Measurements from ENCODE around the gene GTF3C5.
"Not testable (repeated sequence)": the region's sequence is repeated elsewhere in the genome, so short reads cannot be mapped to it uniquely, and the experiment has no call there.

The GTF3C5 gene

DNA sequence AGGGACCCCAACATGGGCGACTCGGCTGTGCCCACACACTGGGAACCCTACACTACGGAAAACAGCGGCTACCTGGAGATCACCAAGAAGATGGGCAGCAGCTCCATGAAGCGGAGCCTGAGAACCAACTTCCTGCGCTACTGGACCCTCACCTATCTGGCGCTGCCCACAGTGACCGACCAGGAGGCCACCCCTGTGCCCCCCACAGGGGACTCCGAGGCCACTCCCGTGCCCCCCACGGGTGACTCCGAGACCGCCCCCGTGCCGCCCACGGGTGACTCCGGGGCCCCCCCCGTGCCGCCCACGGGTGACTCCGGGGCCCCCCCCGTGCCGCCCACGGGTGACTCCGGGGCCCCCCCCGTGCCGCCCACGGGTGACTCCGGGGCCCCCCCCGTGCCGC lies 40.2 kb downstream of the GTF3C5 start:
- not testable (repeated sequence) for H3K9me3 ChIP-seq (ENCODE audit: control insufficient read depth in 2 of 2, low read length in 2 of 2); H3K36me3 ChIP-seq (ENCODE audit: control insufficient read depth in 2 of 2, insufficient read depth in 2 of 2, low read length in 2 of 2); H3K27ac ChIP-seq (ENCODE audit: low read length); H3K27me3 ChIP-seq (ENCODE audit: control insufficient read depth in 1 of 2, insufficient read depth in 2 of 2, low read length in 2 of 2); H3K9ac ChIP-seq (ENCODE audit: low read length in 2 of 2); H3K4me3 ChIP-seq (ENCODE audit: low read length in 2 of 2); H3K4me1 ChIP-seq (ENCODE audit: control insufficient read depth, insufficient read depth, low read length)

DNA sequence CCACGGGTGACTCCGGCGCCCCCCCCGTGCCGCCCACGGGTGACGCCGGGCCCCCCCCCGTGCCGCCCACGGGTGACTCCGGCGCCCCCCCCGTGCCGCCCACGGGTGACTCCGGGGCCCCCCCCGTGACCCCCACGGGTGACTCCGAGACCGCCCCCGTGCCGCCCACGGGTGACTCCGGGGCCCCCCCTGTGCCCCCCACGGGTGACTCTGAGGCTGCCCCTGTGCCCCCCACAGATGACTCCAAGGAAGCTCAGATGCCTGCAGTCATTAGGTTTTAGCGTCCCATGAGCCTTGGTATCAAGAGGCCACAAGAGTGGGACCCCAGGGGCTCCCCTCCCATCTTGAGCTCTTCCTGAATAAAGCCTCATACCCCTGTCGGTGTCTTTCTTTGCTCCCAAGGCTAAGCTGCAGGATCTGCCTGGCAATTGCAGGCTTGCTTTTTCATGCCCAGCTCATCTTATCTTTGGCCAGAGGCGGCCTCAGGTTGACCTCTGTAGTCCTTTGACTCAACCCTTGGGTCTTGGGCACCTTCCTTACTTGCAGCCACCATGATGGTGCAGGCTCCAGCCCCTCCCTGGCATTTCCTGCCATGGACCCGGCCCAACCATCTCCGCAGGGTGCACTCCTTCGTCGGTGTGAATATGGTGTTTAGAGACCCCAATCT lies 40.8 kb downstream of the GTF3C5 start:
- no peaks in the 10 kb centered on the region for H3K9me3 ChIP-seq (ENCODE audit: control insufficient read depth in 2 of 2, low read length in 2 of 2)
- H3K9ac ChIP-seq (ENCODE audit: low read length in 2 of 2): no peak overlapping the region
- no peaks in the 10 kb centered on the region for H3K36me3 ChIP-seq (ENCODE audit: control insufficient read depth in 2 of 2, insufficient read depth in 2 of 2, low read length in 2 of 2)
- no peaks in the 10 kb centered on the region for H3K4me1 ChIP-seq (ENCODE audit: control insufficient read depth, insufficient read depth, low read length)
- no peak overlapping the region for H3K4me3 ChIP-seq (ENCODE audit: low read length in 2 of 2)
- H3K27me3 ChIP-seq (ENCODE audit: control insufficient read depth in 1 of 2, insufficient read depth in 2 of 2, low read length in 2 of 2): peaks cover 0 to 3% of the 10 kb centered on the region in 2 donors
- no peak overlapping the region for H3K27ac ChIP-seq (ENCODE audit: low read length)

DNA sequence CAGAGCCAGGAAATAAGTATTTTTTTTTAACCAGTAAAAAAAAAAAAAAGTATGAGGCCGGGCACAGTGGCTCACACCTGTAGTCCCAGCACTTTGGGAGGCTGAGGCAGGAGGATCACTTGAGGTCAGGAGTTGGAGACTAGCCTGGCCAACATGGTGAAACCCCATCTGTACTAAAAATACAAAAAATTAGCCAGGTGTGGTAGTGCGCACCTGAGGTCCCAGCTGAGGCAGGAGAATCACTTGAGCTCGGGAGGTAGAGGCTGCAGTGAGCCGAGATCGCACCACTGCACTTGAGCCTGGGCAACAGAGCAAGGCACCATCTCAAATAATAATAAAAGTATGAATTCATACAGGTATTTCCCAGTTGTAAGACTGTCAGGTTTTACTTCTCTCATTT lies 41.4 kb downstream of the GTF3C5 start:
- not testable (repeated sequence) for H3K4me3 ChIP-seq (ENCODE audit: low read length in 2 of 2); H3K4me1 ChIP-seq (ENCODE audit: control insufficient read depth, insufficient read depth, low read length); H3K9me3 ChIP-seq (ENCODE audit: control insufficient read depth in 2 of 2, low read length in 2 of 2); H3K36me3 ChIP-seq (ENCODE audit: control insufficient read depth in 2 of 2, insufficient read depth in 2 of 2, low read length in 2 of 2); H3K27ac ChIP-seq (ENCODE audit: low read length); H3K9ac ChIP-seq (ENCODE audit: low read length in 2 of 2); H3K27me3 ChIP-seq (ENCODE audit: control insufficient read depth in 1 of 2, insufficient read depth in 2 of 2, low read length in 2 of 2)

DNA sequence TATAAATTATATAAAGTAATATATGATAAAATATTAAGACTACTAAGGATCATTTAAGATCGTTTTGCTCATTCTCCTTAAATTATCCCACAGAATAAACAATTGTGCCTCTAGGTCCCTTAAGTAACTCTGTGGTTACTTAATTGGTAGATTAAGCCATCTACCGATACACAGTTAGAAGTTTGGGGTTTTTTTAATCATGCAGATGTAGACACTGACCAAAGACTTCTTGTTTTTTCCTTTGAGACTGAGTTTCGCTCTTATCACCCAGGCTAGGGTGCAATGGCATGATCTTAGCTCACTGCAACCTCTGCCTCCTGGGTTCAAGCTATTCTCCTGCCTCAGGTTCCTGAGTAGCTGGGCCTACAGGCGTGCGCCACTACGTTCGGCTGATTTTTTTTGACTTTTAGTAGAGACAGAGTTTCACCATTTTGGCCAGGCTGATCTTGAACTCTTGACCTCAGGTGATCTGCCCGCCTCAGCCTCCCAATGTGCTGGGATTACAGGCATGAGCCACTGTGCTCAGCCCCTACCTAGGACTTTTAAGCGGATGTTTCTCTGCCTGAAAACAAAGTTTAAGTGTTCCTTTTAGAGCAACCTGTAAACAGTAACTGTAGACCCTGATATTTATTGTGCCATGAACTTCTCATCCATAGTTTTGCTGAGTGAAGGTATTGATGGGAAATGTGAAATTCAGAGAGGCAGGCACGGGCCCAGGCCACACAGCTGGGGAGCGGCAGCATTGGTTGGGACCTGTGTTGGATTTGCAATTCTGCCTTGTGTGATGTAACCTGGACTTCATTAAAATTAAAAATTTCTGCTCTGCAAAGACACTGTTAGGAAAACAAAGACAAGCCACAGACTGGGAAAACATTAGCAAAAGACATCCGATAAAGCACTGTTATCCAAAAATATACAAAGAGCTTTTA lies 42.6 kb downstream of the GTF3C5 start:
- H3K36me3 ChIP-seq (ENCODE audit: control insufficient read depth in 2 of 2, insufficient read depth in 2 of 2, low read length in 2 of 2): no peaks in the 10 kb centered on the region
- no peaks in the 10 kb centered on the region for H3K9me3 ChIP-seq (ENCODE audit: control insufficient read depth in 2 of 2, low read length in 2 of 2)
- H3K4me3 ChIP-seq (ENCODE audit: low read length in 2 of 2): no peak overlapping the region
- no peak overlapping the region for H3K27ac ChIP-seq (ENCODE audit: low read length)
- no peak overlapping the region for H3K9ac ChIP-seq (ENCODE audit: low read length in 2 of 2)
- no peaks in the 10 kb centered on the region for H3K4me1 ChIP-seq (ENCODE audit: control insufficient read depth, insufficient read depth, low read length)
- H3K27me3 ChIP-seq (ENCODE audit: control insufficient read depth in 1 of 2, insufficient read depth in 2 of 2, low read length in 2 of 2): peaks cover 0 to 3% of the 10 kb centered on the region in 2 donors

DNA sequence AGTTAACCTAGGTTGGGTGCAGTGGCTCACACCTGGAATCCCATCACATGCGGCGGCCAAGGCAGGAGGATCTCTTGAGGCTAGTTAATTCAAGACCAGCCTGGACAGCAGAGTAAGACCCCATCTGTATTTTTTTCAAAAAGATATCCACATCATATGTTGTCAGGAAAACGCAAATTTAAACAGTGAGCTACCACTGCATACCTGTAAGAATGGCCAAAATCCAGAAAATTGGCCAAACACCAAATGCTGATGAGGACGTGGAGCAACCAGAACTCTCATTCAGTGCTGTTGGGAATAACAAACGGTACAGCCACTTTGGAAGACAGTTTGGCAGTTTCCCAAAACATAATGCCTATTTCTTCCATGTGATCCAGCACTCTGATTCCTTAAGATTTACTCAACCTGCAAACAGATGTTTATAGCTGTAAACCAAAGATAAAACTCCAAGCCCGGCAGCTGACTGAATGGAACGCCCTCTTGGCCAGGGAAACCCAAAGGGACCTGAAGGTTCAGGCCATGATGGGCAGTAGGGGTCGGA lies 43.4 kb downstream of the GTF3C5 start:
- Histone ChIP-seq H3K9me3 (ENCODE audit: control insufficient read depth in 2 of 2, low read length in 2 of 2) (no peaks in the 10 kb centered on the region), H3K36me3 (ENCODE audit: control insufficient read depth in 2 of 2, insufficient read depth in 2 of 2, low read length in 2 of 2) (no peaks in the 10 kb centered on the region), H3K27ac (ENCODE audit: low read length) (no peak overlapping the region), H3K9ac (ENCODE audit: low read length in 2 of 2) (no peak overlapping the region), H3K27me3 (ENCODE audit: control insufficient read depth in 1 of 2, insufficient read depth in 2 of 2, low read length in 2 of 2) (peaks cover 0 to 3% of the 10 kb centered on the region in 2 donors), H3K4me3 (ENCODE audit: low read length in 2 of 2) (no peak overlapping the region), H3K4me1 (ENCODE audit: control insufficient read depth, insufficient read depth, low read length) (no peaks in the 10 kb centered on the region)

DNA sequence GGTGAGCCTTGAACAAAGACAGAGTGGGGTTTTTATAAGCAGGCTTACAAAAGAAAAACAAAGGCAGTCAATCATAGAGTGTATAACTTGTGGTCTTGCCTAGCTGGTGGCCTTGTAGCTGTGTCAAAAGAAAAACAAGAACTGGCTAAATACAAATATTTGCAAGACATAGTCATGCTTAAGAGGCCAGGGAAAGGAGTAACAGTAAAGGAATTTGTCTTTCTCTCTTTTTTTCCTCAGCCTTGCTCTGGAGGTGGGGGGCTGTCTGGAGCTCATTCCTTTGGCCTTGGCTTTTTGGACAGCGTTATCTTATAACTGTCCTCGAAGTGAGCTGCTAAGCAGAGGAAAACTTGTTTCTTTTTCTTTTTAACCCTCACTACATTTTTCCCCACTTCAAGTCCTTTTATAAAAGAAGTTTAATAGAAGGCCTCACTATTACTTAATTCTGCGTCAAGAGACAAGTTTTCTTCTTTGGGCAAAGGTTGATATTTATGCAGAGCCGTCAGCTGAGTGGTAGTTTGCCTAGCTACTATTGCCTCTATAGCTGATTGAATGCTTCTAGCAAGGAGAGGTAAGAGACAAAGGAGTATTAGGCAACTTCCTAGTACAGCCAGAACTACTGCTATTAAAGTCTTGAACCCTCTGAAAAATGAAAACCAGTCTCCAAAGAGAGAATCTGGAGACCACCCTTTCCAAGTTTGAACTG lies 45.3 kb downstream of the GTF3C5 start:
- Histone ChIP-seq H3K4me1 (ENCODE audit: control insufficient read depth, insufficient read depth, low read length) (no peaks in the 10 kb centered on the region), H3K36me3 (ENCODE audit: control insufficient read depth in 2 of 2, insufficient read depth in 2 of 2, low read length in 2 of 2) (no peaks in the 10 kb centered on the region), H3K27me3 (ENCODE audit: control insufficient read depth in 1 of 2, insufficient read depth in 2 of 2, low read length in 2 of 2) (peaks cover 0 to 3% of the 10 kb centered on the region in 2 donors), H3K27ac (ENCODE audit: low read length) (no peak overlapping the region), H3K9ac (ENCODE audit: low read length in 2 of 2) (no peak overlapping the region), H3K4me3 (ENCODE audit: low read length in 2 of 2) (no peak overlapping the region), H3K9me3 (ENCODE audit: control insufficient read depth in 2 of 2, low read length in 2 of 2) (no peaks in the 10 kb centered on the region)

DNA sequence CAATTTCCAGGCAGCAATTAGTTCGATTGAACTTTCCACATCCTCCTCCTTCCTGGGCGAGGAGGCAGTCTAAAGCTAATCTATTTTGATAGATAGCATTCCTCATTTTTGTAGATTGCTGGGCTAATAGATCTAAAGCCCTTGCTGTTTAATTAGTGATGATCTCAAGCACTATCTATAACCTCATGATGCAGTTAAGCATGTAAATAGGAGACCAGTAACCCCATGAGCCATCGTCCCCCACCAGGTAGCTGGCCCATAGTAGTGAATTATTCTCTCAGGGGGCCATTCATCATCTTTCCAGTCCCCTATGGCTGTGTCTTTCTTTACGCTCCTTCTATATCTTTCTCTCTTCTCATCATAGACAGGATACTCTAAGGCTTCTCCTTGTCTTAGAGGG lies 45.9 kb downstream of the GTF3C5 start:
- Histone ChIP-seq H3K36me3 (ENCODE audit: control insufficient read depth in 2 of 2, insufficient read depth in 2 of 2, low read length in 2 of 2) (no peaks in the 10 kb centered on the region), H3K9me3 (ENCODE audit: control insufficient read depth in 2 of 2, low read length in 2 of 2) (no peaks in the 10 kb centered on the region), H3K4me1 (ENCODE audit: control insufficient read depth, insufficient read depth, low read length) (no peaks in the 10 kb centered on the region), H3K27me3 (ENCODE audit: control insufficient read depth in 1 of 2, insufficient read depth in 2 of 2, low read length in 2 of 2) (peaks cover 0 to 3% of the 10 kb centered on the region in 2 donors), H3K27ac (ENCODE audit: low read length) (no peak overlapping the region), H3K4me3 (ENCODE audit: low read length in 2 of 2) (no peak overlapping the region), H3K9ac (ENCODE audit: low read length in 2 of 2) (no peak overlapping the region)

DNA sequence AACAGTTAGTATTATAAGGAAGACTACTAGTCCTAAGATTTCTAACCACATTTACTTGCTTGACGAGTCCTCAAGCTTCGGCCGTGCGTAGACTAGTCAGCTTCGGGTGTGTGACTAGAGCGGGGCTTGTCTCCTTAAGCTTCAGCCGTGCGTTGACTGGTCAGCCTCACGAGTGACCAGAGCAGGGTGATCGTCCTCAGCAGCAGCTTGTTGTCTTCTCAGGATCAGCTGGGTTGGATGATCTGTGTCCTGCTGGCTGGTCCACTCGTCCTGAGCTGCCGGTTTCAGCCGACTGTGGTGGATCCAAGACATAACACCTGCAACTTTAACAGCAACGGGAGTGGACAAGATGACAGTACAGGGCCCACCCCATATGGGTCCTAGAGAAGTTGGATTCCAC lies 47.7 kb downstream of the GTF3C5 start:
- Histone ChIP-seq H3K9me3 (ENCODE audit: control insufficient read depth in 2 of 2, low read length in 2 of 2) (no peaks in the 10 kb centered on the region), H3K36me3 (ENCODE audit: control insufficient read depth in 2 of 2, insufficient read depth in 2 of 2, low read length in 2 of 2) (no peaks in the 10 kb centered on the region), H3K27ac (ENCODE audit: low read length) (no peak overlapping the region), H3K4me1 (ENCODE audit: control insufficient read depth, insufficient read depth, low read length) (no peaks in the 10 kb centered on the region), H3K9ac (ENCODE audit: low read length in 2 of 2) (no peak overlapping the region), H3K27me3 (ENCODE audit: control insufficient read depth in 1 of 2, insufficient read depth in 2 of 2, low read length in 2 of 2) (peaks cover 0 to 2% of the 10 kb centered on the region in 2 donors), H3K4me3 (ENCODE audit: low read length in 2 of 2) (no peak overlapping the region)

DNA sequence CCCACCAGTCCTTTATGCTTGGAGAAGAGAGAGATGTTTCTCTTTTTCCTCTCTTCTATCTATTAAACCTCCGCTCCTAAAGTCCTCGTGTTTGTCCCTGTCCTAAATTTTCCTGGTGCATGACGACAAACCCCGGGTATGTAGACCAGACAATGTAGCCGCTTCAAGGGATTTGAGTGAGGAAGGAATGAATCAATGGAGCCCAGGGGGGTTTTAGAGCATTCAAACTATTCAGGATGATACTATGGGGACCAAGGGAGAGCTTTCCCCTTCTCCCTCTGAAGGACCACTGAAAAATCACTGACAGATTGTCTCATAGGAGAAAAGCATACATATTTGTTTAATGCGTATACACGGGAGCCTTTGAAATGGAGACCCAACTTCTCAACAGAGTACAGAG lies 49.4 kb downstream of the GTF3C5 start:
- H3K27me3 ChIP-seq (ENCODE audit: control insufficient read depth in 1 of 2, insufficient read depth in 2 of 2, low read length in 2 of 2): no peaks in the 10 kb centered on the region
- H3K36me3 ChIP-seq (ENCODE audit: control insufficient read depth in 2 of 2, insufficient read depth in 2 of 2, low read length in 2 of 2): no peaks in the 10 kb centered on the region

DNA sequence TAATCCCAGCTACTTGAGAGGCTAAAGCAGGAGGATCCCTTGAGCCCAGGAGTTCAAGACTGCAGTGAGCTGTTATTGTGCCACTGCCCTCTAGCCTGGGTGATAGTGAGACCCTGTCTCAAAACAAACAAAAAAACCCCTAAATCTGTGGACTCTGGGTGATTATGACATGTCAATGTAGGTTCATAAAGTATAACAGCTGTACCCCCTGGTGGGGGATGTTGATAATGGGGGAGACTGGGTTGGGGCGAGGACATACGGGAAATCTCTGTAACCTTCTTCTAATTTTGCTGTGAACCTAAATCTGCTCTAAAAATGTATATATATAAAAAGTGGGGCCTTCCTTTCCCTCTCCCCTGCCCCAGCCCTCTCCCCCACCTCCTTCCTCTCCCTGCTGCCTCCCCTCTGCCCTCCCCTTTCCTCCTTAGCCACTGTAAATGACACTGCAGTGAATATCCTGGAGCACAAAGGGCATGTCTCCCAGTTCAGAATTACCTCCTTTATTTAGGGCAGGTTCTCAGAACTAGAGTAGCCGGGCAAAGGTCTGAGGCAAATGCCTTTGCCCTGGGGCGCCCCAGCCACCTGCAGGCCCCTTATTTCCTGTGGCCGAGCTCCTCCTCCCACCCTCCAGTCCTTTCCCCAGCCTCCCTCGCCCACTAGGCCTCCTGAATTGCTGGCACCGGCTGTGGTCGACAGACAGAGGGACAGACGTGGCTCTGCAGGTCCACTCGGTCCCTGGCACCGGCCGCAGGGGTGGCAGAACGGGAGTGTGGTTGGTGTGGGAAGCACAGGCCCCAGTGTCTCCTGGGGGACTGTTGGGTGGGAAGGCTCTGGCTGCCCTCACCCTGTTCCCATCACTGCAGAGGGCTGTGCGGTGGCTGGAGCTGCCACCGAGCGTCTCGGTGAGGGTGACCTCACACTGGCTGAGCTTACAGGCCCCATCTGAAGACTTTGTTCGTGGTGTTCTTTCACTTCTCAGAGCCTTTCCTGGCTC lies 50.3 kb downstream of the GTF3C5 start:
- H3K4me3 ChIP-seq (ENCODE audit: low read length in 2 of 2); H3K9ac ChIP-seq (ENCODE audit: low read length in 2 of 2); H3K36me3 ChIP-seq (ENCODE audit: control insufficient read depth in 2 of 2, insufficient read depth in 2 of 2, low read length in 2 of 2); H3K27me3 ChIP-seq (ENCODE audit: control insufficient read depth in 1 of 2, insufficient read depth in 2 of 2, low read length in 2 of 2); H3K9me3 ChIP-seq (ENCODE audit: control insufficient read depth in 2 of 2, low read length in 2 of 2); H3K4me1 ChIP-seq (ENCODE audit: control insufficient read depth, insufficient read depth, low read length); H3K27ac ChIP-seq (ENCODE audit: low read length): not testable (repeated sequence)

More for the DNA sequence above, 49.4 kb downstream of the GTF3C5 start:
- H3K9ac ChIP-seq (ENCODE audit: low read length in 2 of 2): no peak overlapping the region
- H3K4me1 ChIP-seq (ENCODE audit: control insufficient read depth, insufficient read depth, low read length): no peaks in the 10 kb centered on the region
- H3K27ac ChIP-seq (ENCODE audit: low read length): no peak overlapping the region
- no peak overlapping the region for H3K4me3 ChIP-seq (ENCODE audit: low read length in 2 of 2)
- H3K9me3 ChIP-seq (ENCODE audit: control insufficient read depth in 2 of 2, low read length in 2 of 2): no peaks in the 10 kb centered on the region

All from stomach smooth muscle (tissue), 2 donors.